NT2/D1 (cell line): Measurements from ENCODE around the gene DEPDC4.

Experiments used
- SUZ12 ChIP-seq: IDR thresholded peaks from 2 replicates; pipeline ENCODE4 v1.6.1; 2011; ENCODE audit not compliant: insufficient read length, insufficient read depth; ENCODE audit errors: extremely low read depth
- YY1 ChIP-seq: IDR thresholded peaks from 2 replicates; pipeline ENCODE4 v1.6.1; 2011; ENCODE audit not compliant: insufficient read length, insufficient read depth
- ZNF274 ChIP-seq: IDR thresholded peaks from 2 replicates; pipeline ENCODE4 v1.6.1; 2011; ENCODE audit warnings: mild to moderate bottlenecking, low read depth, low read length

DNA sequence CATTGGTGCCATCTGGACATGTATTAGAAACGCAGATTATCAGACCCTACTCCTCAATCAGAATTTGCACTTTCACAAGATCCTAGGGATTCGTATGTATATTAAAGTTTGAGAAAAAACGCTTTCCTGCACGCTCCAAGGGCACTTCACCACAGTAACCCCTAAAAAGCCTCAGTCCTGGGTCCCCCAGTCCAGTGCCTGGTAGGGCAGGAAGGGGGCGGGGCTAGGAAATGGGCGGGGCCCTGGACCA lies 369 bp downstream of the DEPDC4 start:
- TF ChIP-seq ZNF274 (no peak), SUZ12 (no peak), YY1 (no peak)
